Liver (tissue), 9 donors: ENCODE results near the gene TESK2. TPM values are rescaled to one million over a fixed set of nuclear protein-coding genes. Genes with fewer than 3 reads are reported as not detected.

Source experiments
- DNase-seq: peaks from one replicate; pipeline ENCODE4 v3.0.0-alpha.2; 2017; ENCODE audit warnings: low spot score
- H3K27ac ChIP-seq, 2 donors: one replicate each; pipeline ENCODE4 v1.7.0; 2013; ENCODE audit warnings: inconsistent platforms in 2 of 2, low read length in 2 of 2, control low read depth in 1 of 2, low read depth in 1 of 2, mild to moderate bottlenecking in 1 of 2
- H3K27me3 ChIP-seq, 4 donors: one replicate each; pipeline versions ENCODE4 v1.6.1 to v1.7.0; 2013; ENCODE audit warnings: low read length in 3 of 4, inconsistent platforms in 1 of 4, mild to moderate bottlenecking in 1 of 4, moderate library complexity in 1 of 4; ENCODE audit not compliant: control insufficient read depth in 4 of 4, insufficient read depth in 4 of 4
- H3K36me3 ChIP-seq, 4 donors: one replicate each; pipeline versions ENCODE4 v1.6.1 to v1.7.0; 2013; ENCODE audit warnings: low read length in 3 of 4, mild to moderate bottlenecking in 3 of 4, low read depth in 1 of 4, moderate library complexity in 1 of 4; ENCODE audit not compliant: control insufficient read depth in 4 of 4, insufficient read depth in 3 of 4
- H3K4me1 ChIP-seq, 4 donors: one replicate each; pipeline versions ENCODE4 v1.6.1 to v1.7.0; 2013; ENCODE audit warnings: low read length in 3 of 4, mild to moderate bottlenecking in 3 of 4, moderate library complexity in 1 of 4; ENCODE audit not compliant: control insufficient read depth in 4 of 4, insufficient read depth in 4 of 4
- H3K4me3 ChIP-seq, 3 donors: one replicate each; pipeline versions ENCODE4 v1.6.1 to v1.7.0; 2013; ENCODE audit warnings: low read length in 3 of 3, control low read depth in 1 of 3, low read depth in 1 of 3, mild to moderate bottlenecking in 1 of 3
- H3K9ac ChIP-seq, 2 donors: one replicate each; pipeline ENCODE4 v1.7.0; 2013; ENCODE audit warnings: low read length in 2 of 2, mild to moderate bottlenecking in 2 of 2, moderate library complexity in 2 of 2, control low read depth in 1 of 2, low read depth in 1 of 2
- H3K9me3 ChIP-seq, 4 donors: one replicate each; pipeline versions ENCODE4 v1.6.1 to v1.7.0; 2013; ENCODE audit warnings: low read length in 3 of 4; ENCODE audit not compliant: control insufficient read depth in 4 of 4
- EGR1 ChIP-seq, 2 donors: IDR thresholded peaks; 2 replicates each; pipeline ENCODE4 v1.6.1; 2016 to 2018; ENCODE audit warnings: antibody characterized with exemption in 2 of 2, low read depth in 2 of 2
- FOXA2 ChIP-seq: IDR thresholded peaks from 2 replicates; pipeline ENCODE4 v1.6.1; 2016; ENCODE audit warnings: antibody characterized with exemption
- GABPA ChIP-seq, 2 donors: IDR thresholded peaks in 1 of 2; conservative IDR thresholded peaks in 1 of 2; 2 replicates each; pipeline ENCODE4 v1.6.1; 2016; ENCODE audit warnings: antibody characterized with exemption in 2 of 2, mild to moderate bottlenecking in 1 of 2, moderate library complexity in 1 of 2
- HNF4A ChIP-seq, 2 donors: conservative IDR thresholded peaks; 2 replicates each; pipeline ENCODE4 v1.6.1; 2016; ENCODE audit warnings: antibody characterized with exemption in 2 of 2, mild to moderate bottlenecking in 2 of 2
- HNF4G ChIP-seq: IDR thresholded peaks from 2 replicates; pipeline ENCODE4 v1.6.1; 2016; ENCODE audit warnings: antibody characterized with exemption
- JUND ChIP-seq, 2 donors: IDR thresholded peaks; 2 replicates each; pipeline ENCODE4 v1.6.1; 2016; ENCODE audit warnings: antibody characterized with exemption in 2 of 2
- NR2F2 ChIP-seq: IDR thresholded peaks from 2 replicates; pipeline ENCODE4 v1.6.1; 2016; ENCODE audit warnings: antibody characterized with exemption
- RAD21 ChIP-seq, 2 donors: IDR thresholded peaks; 2 replicates each; pipeline ENCODE4 v1.6.1; 2016; ENCODE audit warnings: antibody characterized with exemption in 2 of 2, mild to moderate bottlenecking in 2 of 2
- RXRA ChIP-seq, 2 donors: IDR thresholded peaks; 2 replicates each; pipeline ENCODE4 v1.6.1; 2017 to 2018; ENCODE audit warnings: antibody characterized with exemption in 2 of 2, mild to moderate bottlenecking in 1 of 2
- SP1 ChIP-seq: IDR thresholded peaks from 2 replicates; pipeline ENCODE4 v1.6.1; 2018; ENCODE audit warnings: antibody characterized with exemption, mild to moderate bottlenecking
- YY1 ChIP-seq: IDR thresholded peaks from 2 replicates; pipeline ENCODE4 v1.6.1; 2016; ENCODE audit warnings: antibody characterized with exemption, mild to moderate bottlenecking
- WGBS: extraction: QIAGEN DNeasy Blood & Tissue Kit; methylation state at CpG from one replicate; pipeline ENCODE4 v1.1.7; 2013; 5-methylcytosine and 5-hydroxymethylcytosine counted together
- polyA plus RNA-seq, 2 donors: library from polyadenylated mRNA; stranded (reverse) in 1 of 2; unstranded in 1 of 2; fragments of 200-250 nt in 1 of 2; fragments of >200 nt in 1 of 2; fragmentation: Nextera tagmentation in 1 of 2; extraction: Ambion mirVana in 1 of 2; gene quantifications; one replicate each; pipeline versions ENCODE4 v1.2.1 to v1.2.3, GENCODE V29; 2013 to 2015
- total RNA-seq, 2 donors: library from RNA; depleted of rRNA; stranded (reverse); fragments of >200 nt; gene quantifications; one replicate each; pipeline ENCODE4 v1.2.3, GENCODE V29; 2014
- TF ChIP-seq, protein P1 (sequence below): IDR thresholded peaks from 2 replicates; pipeline ENCODE4 v1.6.1; 2016; ENCODE audit warnings: antibody characterized with exemption
- TF ChIP-seq, protein P2 (sequence below): IDR thresholded peaks from 2 replicates; pipeline ENCODE4 v1.6.1; 2016; ENCODE audit warnings: antibody characterized with exemption
- TF ChIP-seq, protein P3 (sequence below): IDR thresholded peaks from 2 replicates; pipeline ENCODE4 v1.6.1; 2016; ENCODE audit warnings: antibody characterized with exemption
- TF ChIP-seq, protein P4 (sequence below): IDR thresholded peaks from 2 replicates; pipeline ENCODE4 v1.6.1; 2016; ENCODE audit warnings: antibody characterized with exemption, mild to moderate bottlenecking
- donor health status: healthy.
- donor health status: healthy.
- donor health status: healthy.
- donor health status: healthy.
- donor health status: healthy.

The TESK2 gene
- total and polyA plus RNA-seq, 4 donors: 2.4 to 8.2 (median 5.2) TPM

DNA sequence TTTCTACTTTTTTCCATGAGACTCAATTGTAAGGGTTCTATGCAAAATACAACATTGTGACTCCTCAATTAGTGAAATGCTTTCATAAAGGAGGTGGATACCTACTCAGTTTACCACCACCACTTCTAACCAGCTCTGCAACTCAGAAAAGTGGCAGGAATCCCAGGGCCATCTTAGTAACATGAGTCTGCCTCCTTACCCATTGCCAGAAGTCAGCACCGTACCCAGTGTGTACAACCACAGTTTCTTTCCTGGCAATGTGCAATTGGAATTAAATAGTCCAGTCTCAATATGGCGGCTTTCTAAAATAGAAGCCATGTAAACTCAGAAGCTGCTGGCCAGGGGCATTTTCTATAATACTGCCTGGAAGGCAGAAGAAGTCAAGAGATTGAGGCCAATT, 32.1 kb downstream of the TESK2 start:
- H3K9ac ChIP-seq: no peak overlapping the region
- H3K9me3 ChIP-seq: no peaks in the 10 kb centered on the region
- H3K4me3 ChIP-seq: no peak overlapping the region
- 97% methylated on average over 2 of the region's 2 CpGs for WGBS
- no peaks in the 10 kb centered on the region for H3K27me3 ChIP-seq
- no peak for TF ChIP-seq YY1
- no peak for TF ChIP-seq GABPA (IDR thresholded peaks at IDR 0.05 in 1 of 2, conservative IDR thresholded peaks at IDR 0.05 in 1 of 2)
- TF ChIP-seq FOXA2: no peak
- TF ChIP-seq, protein P1, sequence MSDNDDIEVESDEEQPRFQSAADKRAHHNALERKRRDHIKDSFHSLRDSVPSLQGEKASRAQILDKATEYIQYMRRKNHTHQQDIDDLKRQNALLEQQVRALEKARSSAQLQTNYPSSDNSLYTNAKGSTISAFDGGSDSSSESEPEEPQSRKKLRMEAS: no peak
- no peak for TF ChIP-seq SP1
- TF ChIP-seq, protein P2, sequence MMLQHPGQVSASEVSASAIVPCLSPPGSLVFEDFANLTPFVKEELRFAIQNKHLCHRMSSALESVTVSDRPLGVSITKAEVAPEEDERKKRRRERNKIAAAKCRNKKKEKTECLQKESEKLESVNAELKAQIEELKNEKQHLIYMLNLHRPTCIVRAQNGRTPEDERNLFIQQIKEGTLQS: no peak
- TF ChIP-seq JUND (IDR thresholded peaks at IDR 0.05): no peak
- no peak for TF ChIP-seq NR2F2
- TF ChIP-seq, protein P3, sequence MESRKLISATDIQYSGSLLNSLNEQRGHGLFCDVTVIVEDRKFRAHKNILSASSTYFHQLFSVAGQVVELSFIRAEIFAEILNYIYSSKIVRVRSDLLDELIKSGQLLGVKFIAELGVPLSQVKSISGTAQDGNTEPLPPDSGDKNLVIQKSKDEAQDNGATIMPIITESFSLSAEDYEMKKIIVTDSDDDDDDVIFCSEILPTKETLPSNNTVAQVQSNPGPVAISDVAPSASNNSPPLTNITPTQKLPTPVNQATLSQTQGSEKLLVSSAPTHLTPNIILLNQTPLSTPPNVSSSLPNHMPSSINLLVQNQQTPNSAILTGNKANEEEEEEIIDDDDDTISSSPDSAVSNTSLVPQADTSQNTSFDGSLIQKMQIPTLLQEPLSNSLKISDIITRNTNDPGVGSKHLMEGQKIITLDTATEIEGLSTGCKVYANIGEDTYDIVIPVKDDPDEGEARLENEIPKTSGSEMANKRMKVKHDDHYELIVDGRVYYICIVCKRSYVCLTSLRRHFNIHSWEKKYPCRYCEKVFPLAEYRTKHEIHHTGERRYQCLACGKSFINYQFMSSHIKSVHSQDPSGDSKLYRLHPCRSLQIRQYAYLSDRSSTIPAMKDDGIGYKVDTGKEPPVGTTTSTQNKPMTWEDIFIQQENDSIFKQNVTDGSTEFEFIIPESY: no peak
- TF ChIP-seq RXRA (IDR thresholded peaks at IDR 0.05): no peak
- no peak for TF ChIP-seq RAD21 (IDR thresholded peaks at IDR 0.05)
- TF ChIP-seq HNF4G: no peak
- TF ChIP-seq EGR1 (IDR thresholded peaks at IDR 0.05; ENCODE audit: low read depth in 2 of 2): no peak
- TF ChIP-seq, protein P4, sequence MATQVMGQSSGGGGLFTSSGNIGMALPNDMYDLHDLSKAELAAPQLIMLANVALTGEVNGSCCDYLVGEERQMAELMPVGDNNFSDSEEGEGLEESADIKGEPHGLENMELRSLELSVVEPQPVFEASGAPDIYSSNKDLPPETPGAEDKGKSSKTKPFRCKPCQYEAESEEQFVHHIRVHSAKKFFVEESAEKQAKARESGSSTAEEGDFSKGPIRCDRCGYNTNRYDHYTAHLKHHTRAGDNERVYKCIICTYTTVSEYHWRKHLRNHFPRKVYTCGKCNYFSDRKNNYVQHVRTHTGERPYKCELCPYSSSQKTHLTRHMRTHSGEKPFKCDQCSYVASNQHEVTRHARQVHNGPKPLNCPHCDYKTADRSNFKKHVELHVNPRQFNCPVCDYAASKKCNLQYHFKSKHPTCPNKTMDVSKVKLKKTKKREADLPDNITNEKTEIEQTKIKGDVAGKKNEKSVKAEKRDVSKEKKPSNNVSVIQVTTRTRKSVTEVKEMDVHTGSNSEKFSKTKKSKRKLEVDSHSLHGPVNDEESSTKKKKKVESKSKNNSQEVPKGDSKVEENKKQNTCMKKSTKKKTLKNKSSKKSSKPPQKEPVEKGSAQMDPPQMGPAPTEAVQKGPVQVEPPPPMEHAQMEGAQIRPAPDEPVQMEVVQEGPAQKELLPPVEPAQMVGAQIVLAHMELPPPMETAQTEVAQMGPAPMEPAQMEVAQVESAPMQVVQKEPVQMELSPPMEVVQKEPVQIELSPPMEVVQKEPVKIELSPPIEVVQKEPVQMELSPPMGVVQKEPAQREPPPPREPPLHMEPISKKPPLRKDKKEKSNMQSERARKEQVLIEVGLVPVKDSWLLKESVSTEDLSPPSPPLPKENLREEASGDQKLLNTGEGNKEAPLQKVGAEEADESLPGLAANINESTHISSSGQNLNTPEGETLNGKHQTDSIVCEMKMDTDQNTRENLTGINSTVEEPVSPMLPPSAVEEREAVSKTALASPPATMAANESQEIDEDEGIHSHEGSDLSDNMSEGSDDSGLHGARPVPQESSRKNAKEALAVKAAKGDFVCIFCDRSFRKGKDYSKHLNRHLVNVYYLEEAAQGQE: no peak
- H3K36me3 ChIP-seq: peaks cover 0 to 2% (median 0%) of the 10 kb centered on the region in 4 donors
- H3K27ac ChIP-seq: no peak overlapping the region
- DNase-seq: no peak
- H3K4me1 ChIP-seq: peaks cover 0 to 4% (median 2%) of the 10 kb centered on the region in 4 donors

DNA sequence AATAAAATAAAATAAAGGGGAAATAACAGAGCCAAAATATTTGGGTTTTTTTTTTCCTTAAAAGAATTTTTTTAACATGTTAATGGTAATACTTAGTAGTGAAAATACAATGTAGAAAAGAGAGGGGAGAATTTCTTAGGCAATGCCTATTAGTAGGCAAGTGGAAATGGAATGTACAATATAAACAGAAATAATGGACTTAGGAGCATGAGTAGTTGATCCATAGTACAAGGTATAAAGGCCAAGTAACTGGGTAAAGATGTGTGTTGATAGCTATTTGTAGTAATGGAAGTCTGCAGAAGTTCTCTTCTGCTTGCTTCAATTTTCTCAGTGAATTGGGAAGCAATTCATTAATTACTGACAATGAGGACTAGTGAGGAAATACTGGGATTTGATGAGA, 34.4 kb downstream of the TESK2 start:
- no peak for DNase-seq
- H3K9ac ChIP-seq: no peak overlapping the region
- H3K9me3 ChIP-seq: no peaks in the 10 kb centered on the region
- no peak overlapping the region for H3K4me3 ChIP-seq
- no peaks in the 10 kb centered on the region for H3K27me3 ChIP-seq
- peaks cover 0 to 4% (median 2%) of the 10 kb centered on the region in 4 donors for H3K4me1 ChIP-seq
- peaks cover 0 to 2% (median 0%) of the 10 kb centered on the region in 4 donors for H3K36me3 ChIP-seq
- peak in 1 of 2 donors; percentile 20 for TF ChIP-seq JUND (IDR thresholded peaks at IDR 0.05)
- TF ChIP-seq RXRA (IDR thresholded peaks at IDR 0.05): peak; percentile 15 to 29
- TF ChIP-seq, protein P2: no peak
- TF ChIP-seq, protein P1: no peak
- peak; percentile 77 for TF ChIP-seq HNF4G
- peak; percentile 22 for TF ChIP-seq FOXA2
- TF ChIP-seq HNF4A (conservative IDR thresholded peaks at IDR 0.05): peak; percentile 96
- H3K27ac ChIP-seq: no peak overlapping the region
